Suppressor macrophage treated with lipopolysaccharide for 4 hours (primary cell): ENCODE data around the gene STPG3.
"Not testable (repeated sequence)": the region's sequence is repeated elsewhere in the genome, so short reads cannot be mapped to it uniquely, and the experiment has no call there.

ENCODE experiments used
- DNase-seq: peaks from one replicate; pipeline ENCODE4 v3.0.0-alpha.2; 2020

Gene STPG3

DNA sequence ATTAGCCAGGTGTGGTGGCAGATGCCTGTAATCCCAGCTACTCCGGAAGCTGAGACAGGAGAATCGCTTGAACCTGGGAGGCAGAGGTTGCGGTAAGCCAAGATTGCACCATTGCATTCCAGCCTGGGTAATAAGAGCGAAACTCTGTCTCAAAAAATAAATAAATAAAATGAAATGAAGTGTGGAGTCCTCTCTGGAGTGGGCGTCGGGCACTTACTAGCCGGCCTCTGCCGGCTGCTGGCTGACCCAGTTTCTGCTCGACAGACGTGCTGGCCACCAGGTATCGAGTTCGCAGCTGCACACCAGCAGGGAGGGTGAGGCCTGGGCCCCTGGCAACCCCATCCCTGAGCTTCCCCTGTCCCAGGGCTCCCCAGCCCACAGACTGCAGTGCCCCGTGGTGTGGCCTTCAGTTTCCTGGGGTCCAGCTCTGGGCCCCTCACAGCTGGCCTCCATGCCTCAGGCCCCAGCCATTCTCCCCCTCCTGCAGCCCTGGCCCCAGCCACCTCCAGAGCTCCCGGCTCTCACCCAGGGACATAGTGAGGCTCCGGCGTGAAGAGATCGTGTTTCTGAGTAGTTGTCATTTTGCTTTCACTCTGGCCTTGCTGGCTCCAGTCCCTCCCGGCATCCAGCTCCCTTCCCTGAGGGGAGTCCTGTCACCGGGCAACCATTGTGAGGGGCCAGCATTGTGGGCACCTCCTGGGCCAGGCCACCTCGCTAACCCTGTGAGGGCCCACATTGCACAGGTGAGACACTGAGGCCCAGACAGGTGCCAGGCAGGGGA, 3.8 kb upstream of the STPG3 start:
- no peak for DNase-seq

DNA sequence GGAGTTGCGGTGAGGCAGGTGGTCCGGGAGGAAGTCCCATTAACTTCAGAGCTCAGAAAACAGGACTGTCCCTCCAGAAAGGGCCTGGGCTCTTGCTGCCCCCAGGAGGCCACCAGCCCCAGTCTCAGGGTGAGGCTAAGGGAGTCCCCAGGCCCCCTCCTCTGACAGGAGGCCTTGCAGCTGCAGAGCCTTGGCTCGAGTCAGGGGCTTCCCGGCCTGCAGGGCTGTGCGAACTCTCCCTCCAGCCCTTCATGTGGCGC, 3.2 kb upstream of the STPG3 start:
- no peak for DNase-seq

DNA sequence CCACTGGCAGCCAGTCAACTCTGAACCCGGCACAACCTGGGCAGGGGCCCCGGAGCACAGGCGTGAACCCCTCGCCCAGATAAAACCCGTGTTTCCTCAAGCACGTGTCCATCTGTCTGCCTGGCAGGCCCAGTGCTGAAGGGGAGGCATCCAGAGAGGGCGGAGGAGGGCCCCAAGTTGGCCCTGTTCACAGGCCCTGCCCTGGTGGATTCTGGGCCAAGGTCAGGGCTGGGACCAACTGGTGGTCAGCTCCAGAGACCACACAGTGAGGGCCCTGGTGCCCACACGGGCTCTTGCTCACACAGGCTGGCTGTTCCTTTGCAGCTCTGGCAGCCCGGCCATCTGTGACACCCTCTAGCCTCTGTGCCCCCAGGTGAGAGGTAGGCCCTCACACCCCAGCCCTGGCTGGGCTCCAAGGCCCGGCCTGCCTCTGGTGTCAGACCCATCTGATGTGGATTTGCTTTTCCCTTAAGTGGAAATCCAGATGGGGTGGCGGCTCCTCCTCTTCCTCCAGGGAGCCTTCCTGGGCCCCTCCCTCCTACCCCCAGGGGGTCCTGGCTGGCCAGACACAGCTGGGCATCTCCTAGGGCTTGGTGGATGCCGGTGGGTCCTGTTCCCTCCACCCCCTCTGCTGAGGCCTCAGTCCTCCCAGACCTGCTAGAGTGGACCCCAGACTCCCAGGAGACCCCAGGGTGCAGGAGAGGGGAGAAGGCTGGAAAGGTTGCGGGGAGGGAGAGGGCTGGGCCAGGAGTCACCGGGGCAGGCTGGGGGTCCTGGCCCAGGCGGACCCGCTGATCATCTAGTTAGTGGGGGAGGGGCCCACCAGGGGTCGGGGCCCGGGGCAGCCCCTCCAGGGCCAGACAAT, 525 bp upstream of the STPG3 start:
- DNase-seq, result no peak

DNA sequence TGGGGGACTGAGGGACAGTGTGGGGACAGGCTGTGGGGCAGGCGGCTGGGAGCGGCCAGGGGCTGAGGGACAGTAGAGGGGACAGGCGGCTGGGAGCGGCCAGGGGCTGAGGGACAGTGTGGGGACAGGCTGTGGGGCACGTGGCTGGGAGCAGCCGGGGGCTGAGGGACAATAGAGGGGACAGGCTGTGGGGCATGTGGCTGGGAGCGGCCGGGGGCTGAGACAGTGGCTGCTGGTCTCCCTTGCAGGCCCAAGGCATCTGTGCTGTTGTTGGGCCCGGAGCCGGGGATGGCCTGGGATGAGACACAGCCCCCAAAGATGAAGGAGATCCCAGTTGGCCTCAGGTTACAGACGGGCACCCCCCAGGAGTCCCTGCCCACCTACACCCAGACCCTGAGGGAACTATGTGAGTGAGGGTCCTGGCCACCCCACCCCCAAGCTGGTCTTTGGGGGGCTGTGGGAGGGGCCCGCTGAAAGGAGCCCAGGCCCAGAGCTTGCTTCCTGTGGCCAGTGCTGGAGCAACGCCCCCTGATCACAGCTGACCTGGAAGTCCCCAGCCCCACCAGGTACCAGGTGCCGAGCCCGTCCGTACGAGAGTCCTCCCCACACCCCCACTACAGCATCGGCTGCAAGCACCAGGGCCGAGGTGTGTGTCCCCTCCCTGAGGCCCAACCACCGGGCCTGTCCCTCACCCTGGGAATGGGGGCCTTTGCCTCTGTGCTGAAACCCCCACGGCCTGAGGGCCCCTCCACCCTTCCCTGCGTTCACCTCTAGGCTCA, 593 bp downstream of the STPG3 start:
- DNase-seq, result no peak

DNA sequence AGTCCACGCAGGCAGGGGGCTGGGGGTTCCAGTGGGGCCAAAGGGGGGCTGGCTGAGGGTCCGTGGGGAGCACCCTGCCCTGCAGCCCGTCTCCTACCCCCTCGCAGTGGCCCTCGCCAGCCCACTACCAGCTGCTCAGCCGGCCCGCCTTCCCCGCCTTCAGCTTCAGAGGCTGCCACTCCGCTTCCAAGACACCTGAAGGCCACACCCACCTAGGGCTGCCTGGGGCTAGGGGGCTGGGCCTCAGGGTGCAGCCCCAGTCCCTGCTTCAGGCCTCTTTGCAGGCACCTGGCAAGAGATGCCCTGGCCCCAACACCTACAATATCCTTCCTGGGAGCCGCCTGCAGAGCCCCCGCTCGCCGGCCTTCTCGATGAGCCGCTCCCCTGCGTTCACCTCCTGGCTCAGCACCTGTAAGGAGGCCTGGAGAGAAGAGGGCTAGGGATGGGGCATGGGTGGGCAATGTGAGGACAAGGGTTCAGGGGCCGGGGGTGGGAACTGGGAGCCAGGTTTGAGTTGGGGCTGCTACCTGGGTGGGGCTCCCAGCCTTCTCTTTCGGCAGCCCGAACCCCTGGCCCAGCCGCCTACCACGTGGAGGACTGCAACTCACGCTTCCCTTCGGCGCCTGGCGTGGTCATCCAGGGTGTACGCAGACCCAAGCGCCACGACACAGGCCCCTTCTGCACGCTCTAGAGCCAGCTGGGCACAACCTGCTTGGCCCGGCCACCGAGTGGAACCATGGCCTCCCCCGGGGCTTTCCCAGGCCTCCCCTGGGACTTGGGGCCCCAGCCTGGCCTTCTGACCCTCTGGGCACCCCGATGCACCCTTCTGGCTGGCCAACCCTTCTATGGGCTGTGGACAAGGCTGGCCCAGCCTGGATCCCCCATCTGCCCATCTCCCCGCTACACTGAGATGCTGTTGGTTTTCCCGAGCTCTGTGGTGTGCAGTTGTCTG, 1.7 kb downstream of the STPG3 start:
- DNase-seq, result no peak

DNA sequence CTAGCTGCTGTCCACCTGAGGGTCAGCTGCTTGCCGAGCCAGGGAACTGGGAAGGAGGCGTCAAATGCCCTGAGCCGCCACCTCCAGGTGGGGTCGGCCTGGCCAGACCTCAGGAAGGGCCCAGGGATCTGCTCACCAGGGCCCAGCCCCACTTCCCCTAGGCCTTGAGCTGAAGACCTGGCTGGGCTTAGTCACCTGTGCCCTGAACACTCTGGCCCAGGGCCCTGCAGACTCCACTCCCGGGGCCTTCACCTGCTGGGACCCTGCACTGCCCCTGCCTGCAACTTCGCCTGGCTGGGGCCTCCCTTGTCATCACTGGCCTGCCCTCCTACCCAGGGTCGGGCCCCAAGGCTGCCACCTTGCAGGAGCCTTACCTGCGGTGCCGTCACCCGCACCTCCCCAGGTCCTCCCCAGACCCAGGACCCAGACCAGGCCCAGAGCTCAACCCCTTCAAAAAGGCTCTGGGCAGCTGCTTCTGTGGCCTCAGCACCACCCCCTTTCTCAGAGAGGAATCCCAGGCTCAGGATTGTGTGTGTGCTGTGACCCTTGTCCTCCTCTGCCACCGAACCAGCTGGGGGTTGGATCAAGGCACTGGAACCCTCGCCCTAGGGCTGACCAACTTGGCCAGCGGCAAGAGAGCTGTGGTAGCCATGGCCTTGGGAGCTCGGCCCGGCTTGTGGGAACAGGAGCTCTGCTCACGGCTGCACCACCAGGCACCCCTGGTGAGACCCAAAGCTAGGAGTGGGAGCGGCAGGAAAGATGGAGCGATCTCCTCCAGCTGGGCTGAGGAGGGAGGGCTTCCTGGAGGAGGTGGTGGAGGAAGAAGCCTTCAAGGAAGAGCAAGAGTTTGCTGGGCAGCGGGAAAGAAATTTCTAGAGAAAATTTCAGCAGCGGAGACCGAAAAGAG, 2.9 kb downstream of the STPG3 start:
- DNase-seq, result no peak

DNA sequence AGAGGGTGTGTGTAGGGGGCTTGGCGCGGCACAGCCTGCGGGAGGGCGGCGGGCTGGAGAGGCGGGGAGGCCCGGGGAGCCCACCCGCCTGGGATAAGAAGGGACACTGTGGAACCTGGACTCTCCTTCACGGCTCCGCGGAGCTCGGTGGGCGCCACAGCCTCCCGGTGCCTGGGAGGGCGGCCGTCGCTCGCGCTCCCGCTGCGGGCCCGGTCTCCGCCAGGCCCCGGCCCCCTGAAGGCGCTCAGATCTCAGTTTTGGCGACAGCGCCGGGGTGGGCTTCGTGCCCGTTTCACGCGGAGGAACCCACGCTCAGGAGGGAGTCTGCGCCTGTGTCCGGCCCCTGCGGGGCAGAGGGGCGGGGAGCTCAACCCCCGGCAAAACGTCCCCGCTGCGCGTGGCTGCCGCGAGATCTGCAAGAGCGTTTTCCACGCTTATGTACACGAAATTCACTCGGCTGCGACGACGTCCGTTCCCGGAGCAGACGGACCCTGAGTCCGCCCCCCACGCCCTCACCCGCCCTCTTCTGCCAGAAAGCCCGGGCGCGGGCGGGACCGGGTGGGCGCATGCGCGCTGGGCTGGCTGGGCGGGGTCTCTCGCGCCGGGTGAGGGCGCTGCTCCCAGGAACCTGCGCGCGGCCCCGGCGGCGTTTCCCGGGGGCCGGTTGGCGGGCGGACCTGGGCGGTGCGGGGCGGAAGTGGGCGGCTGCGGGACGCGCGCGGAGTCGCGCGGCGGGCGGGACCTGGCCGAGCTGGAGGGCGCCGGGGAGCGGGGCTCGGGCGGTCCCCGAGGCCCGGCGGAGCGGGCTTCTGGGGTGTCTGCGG, 3.8 kb downstream of the STPG3 start, which contains the start of gene NELFB:
NELFB (plus strand) TSS at position 704 of the 824 bp plus-strand sequence.
- DNase-seq, result peak; percentile 95

DNA sequence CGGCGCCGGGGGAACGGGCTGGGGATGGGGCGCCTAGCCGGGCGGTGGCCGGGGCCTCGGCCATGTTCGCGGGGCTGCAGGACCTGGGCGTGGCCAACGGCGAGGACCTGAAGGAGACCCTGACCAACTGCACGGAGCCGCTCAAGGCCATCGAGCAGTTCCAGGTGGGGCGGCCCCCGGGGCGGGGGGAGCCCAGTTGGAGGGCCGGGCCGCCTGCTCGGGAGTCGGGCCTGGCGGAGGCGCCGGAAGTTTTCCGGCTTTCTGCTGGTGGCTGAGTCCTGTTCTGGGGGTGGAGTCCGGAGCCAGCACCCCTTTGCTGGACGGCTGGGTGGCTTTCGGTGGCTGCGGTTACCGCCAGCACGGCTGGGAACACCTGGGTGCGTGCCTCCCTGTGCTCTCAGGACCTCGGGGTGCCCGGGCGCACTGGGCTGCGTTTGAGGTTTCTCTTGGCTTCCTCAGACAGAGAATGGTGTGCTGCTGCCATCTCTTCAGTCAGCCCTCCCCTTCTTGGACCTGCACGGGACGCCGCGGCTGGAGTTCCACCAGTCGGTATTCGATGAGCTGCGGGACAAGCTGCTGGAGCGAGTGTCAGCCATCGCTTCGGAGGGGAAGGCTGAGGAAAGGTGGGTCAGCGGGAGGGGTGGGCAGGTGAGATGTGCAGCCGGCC, 4.5 kb downstream of the STPG3 start:
- DNase-seq, result no peak

DNA sequence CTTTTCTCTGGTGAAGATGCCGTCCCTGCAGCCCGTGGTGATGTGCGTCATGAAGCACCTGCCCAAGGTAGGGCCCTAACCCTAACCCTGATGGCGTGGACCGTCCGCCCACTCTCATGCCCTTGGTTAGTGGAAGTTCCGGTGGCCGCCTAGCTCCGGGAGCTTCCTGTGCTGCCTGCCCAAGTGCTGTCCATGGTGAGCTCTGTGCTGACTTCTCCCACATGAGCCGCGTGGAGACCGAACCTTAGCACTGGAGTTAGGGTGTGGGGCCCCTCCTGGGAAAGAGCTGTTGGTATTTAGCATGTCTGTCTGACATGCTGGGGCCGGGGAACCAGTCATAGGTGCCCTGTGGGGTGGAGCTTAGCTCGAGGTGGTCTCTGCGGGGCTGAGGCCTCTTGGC, 5.3 kb downstream of the STPG3 start:
- no peak for DNase-seq

DNA sequence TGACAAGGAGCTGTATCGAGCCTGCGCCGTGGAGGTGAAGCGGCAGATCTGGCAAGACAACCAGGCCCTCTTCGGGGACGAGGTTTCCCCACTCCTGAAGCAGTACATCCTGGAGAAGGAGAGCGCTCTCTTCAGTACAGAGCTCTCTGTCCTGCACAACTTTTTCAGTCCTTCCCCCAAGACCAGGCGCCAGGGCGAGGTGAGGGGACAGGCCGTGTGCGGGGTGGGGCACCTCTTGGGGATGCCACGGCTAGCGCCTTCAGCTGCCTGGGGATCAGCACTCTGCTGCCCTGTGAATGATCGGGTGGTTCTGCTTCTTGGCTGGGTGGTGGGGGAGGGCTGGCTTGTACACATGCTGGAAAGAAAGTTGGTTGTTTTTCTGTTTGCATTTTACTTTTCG, 5.8 kb downstream of the STPG3 start:
- no peak for DNase-seq

DNA sequence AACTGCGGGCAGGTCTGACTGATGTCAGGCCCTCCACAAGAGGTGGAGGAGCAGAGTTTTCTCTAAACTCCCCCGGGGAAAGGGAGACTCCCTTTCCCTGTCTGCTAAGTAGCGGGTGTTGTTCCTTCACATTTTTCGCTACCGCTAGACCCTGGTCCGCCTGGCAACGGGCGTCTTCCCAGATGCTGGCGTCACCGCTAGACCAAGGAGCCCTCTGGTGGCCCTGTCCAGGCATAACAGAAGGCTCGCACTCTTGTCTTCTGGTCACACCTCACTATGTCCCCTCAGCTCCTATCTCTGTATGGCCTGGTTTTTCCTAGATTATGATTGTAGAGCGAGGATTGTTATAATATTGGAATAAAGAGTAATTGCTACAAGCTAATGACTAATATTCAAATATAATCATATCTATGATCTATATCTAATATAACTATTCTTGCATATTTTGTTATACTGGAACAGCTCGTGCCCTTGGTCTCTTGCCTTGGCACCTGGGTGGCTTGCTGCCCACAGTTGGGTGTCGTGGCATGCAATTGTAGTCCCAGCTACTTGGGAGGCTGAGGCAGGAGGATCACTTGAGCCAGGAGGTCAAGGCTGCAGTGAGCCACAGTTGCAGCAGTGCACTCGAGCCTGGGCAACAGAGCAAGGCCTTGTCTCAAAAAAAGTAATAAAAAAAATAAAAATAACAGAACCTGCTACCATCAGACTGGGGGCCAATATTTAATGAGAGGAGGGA, 11.3 kb downstream of the STPG3 start:
- DNase-seq, result not testable (repeated sequence)

DNA sequence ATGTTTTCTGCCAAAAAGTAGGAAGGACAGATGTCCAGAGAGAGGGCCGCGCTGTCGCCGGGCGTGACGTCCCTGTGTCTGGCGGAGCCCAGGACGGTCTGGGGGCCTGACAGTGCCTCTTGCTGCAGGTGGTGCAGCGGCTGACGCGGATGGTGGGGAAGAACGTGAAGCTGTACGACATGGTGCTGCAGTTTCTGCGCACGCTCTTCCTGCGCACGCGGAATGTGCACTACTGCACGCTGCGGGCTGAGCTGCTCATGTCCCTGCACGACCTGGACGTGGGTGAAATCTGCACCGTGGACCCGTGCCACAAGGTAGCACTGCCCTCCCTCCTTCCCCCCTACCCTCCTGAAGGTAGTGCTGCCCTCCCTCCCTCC, 11.8 kb downstream of the STPG3 start:
- DNase-seq, result no peak

DNA sequence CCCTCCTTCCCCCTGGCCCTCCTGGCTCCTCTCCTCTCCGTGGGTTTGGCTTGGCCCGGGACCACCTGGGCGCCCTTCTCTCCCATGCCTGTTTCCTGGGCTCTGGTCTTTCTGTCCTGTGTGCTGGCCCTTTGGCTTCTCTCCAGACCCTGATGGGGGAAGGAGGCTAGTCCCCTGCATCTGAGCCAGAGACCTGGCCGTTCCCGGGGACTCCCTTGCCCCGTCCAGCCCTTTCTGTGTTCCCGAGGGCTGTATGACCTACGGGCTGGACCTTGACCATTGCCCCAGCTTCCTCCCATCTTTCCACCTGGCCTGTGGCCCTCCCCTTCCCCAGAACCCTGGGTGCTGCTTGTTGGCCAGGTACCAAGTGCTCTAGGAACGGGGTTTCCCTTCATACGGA, 12.4 kb downstream of the STPG3 start:
- DNase-seq, result no peak

DNA sequence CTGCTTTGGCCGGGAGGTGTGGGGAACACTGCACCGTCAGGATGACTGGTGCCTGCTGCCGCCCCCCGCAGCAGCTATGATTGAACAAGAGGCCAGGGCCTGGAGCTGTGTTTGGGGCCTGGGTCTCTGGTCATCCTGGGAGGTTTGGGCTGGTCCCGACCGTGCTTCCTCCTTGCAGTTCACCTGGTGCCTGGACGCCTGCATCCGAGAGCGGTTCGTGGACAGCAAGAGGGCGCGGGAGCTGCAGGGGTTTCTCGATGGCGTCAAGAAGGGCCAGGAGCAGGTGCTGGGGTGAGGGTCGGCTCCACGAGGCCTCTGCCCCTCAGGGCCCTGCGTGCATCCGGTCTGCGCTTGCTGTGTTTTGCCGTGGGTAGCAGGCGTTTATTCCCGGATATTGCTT, 13.0 kb downstream of the STPG3 start:
- DNase-seq, result no peak

DNA sequence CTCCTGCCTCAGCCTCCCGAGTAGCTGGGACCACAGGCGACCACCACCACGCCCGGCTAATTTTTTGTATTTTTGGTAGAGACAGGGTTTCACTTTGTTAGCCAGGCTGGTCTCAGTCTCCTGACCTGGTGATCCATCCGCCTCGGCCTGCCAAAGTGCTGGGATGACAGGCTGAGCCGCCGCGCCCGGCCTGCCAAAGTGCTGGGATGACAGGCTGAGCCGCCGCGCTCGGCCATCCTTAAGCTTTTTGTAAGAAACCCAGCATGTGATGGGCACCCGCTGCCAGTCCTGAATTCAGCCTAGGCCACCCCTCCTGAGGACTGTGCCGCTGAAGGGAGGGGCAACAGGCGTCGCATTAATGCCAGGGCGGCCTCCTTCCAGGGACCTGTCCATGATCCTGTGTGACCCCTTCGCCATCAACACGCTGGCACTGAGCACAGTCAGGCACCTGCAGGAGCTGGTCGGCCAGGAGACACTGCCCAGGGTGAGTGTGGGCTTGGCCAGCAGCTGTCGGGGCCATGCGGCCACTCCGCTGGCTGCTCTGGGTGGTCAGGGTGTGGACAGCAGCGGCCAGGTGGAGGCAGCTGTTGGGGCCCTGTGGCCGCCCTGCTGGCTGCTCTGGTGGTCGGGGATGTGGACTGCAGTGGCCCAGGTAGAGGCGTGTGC, 14.5 kb downstream of the STPG3 start:
- DNase-seq, result no peak

DNA sequence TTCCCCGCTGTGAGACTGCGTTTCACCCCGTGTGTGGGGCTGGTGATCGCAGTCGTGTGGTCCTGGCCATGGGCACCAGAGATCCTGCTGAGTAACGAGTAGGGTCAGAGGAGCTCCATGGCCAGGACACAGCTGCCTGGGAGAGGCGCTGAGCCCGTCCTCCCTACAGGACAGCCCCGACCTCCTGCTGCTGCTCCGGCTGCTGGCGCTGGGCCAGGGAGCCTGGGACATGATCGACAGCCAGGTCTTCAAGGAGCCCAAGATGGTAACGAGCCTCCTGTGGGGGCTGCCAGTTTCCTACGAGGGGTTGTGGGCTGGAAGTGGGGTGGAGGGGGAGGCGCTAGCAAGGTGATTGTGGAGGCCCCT, 15.1 kb downstream of the STPG3 start:
- no peak for DNase-seq

DNA sequence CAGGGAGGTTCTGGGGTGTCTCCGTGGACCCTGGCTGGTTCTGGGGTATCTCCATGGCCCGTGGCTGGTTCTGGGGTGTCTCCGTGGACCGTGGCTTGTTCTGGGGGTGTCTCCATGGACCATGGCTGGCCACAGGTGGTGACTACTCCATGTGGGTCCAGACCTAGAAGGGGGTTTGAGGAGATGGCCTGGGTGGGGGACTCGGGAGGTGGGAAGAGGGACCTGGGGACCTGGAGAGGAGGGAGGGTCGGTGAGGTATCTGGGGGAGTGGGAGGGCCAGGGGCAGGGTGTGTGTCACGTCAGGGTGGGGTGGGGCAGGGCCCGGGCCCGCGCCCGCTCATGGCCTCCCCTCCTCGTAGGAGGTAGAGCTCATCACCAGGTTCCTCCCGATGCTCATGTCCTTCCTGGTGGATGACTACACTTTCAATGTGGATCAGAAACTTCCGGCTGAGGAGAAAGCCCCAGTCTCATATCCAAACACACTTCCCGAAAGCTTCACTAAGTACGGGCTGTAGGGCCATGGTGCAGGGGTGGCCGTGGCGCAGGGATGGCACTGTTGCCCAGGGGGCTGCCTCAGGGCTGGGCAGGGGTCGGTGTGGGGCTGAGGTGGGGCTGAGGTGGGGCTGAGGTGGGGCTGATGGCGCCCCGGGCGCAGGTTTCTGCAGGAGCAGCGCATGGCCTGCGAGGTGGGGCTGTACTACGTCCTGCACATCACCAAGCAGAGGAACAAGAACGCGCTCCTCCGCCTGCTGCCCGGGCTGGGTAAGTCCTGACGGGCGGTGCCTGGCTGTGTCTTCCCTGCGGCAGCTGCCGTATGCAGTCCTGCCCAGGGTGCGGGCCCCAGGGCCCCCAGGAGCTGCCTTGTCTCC, 15.7 kb downstream of the STPG3 start:
- no peak for DNase-seq

DNA sequence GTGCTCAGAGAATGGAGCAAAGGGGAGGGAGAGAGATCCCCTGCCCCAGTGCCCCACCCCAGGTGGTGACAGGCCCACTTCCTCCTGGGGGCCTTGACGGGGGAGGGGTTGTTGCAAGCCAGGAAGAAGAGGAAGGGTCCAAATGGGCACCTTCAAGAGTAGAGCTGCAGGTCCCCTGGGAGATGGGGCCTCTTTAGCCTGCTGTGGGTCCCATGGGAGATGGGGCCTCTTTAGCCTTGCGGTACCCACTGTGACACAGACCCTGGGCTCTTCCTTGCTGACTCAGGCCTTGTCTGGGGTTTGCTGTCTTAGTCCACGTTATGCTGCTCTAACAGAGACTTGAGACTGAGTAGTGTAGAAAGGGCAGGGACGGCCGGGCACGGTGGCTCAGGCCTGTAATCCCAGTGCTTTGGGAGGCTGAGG, 16.9 kb downstream of the STPG3 start:
- no peak for DNase-seq
